ENCODE results near the gene DNM3. TPM values are rescaled to one million over a fixed set of nuclear protein-coding genes. Genes with fewer than 3 reads are reported as not detected.

Gene DNM3
- total and polyA plus RNA-seq, 2 of the 8 experiments (the other 6 are each of a cell fraction or from before 2014, with no cell fraction given) = 2.0 to 8.5 TPM

GRCh38 chr1:171913385-171913784 is 72.1 kb downstream of the DNM3 start:
- no peak overlapping the region for H4K8ac ChIP-seq (ENCODE audit: extremely low read depth, insufficient read depth, low read length)
- no peaks in the 10 kb centered on the region for H3K27me3 ChIP-seq (replicated peaks in 1 of 4; ENCODE audit: control insufficient read depth in 3 of 4, extremely low read depth in 1 of 4, insufficient read depth in 3 of 4, low read length in 3 of 4)
- no peak overlapping the region for H2AK5ac ChIP-seq (ENCODE audit: low read depth, low read length)
- H2BK5ac ChIP-seq (ENCODE audit: low read depth, low read length) = no peak overlapping the region
- no peak overlapping the region for H2BK120ac ChIP-seq (replicated peaks; ENCODE audit: low read depth, low read length)
- H2BK12ac ChIP-seq (ENCODE audit: low read depth, low read length) = no peak overlapping the region
- ChIA-PET POLR2A (ENCODE audit: partially characterized antibody) (no interaction called here), CTCF (ENCODE audit: partially characterized antibody) (interaction anchor here (0.6 to 3.5 kb wide), 3 partner anchors 16 to 1962 kb away, joined by 4 to 11 read pairs (median 5); no protein-coding TSS in a partner anchor)
- H3K56ac ChIP-seq (replicated peaks; ENCODE audit: insufficient read length, low read depth, low read length) = no peak overlapping the region
- H3K27ac ChIP-seq (ENCODE audit: low read depth, low read length) = no peak overlapping the region
- no peaks in the 10 kb centered on the region for H3K79me1 ChIP-seq (ENCODE audit: low read depth, low read length)
- peaks cover 0 to 8% (median 7%) of the 10 kb centered on the region in 4 experiments; a peak in 3 of 7 replicates for H3K4me1 ChIP-seq (replicated peaks in 1 of 4; ENCODE audit: control insufficient read depth in 3 of 4, insufficient read depth in 4 of 4, low read length in 3 of 4)
- no peak overlapping the region for H3K4me2 ChIP-seq (ENCODE audit: insufficient read depth in 1 of 2, low read depth in 2 of 2, low read length in 2 of 2)
- H3K18ac ChIP-seq (ENCODE audit: extremely low read depth, low read length) = no peak overlapping the region; the same call in 1 of the 2 replicates
- no peak overlapping the region for H3K4ac ChIP-seq (replicated peaks; ENCODE audit: insufficient read length, low read depth, low read length)
- H4K91ac ChIP-seq (replicated peaks; ENCODE audit: insufficient read length, low read length) = no peak overlapping the region
- H3K4me3 ChIP-seq (ENCODE audit: extremely low read depth in 1 of 4, insufficient read depth in 2 of 4, low read depth in 3 of 4, low read length in 4 of 4) = no peak overlapping the region
- H3K79me2 ChIP-seq (ENCODE audit: control insufficient read depth in 1 of 2, insufficient read depth in 2 of 2, low read length in 2 of 2) = no peaks in the 10 kb centered on the region
- DNase-seq (ENCODE audit: low read depth in 1 of 2, low spot score in 2 of 2) = no peak
- no peak overlapping the region for H2BK20ac ChIP-seq (ENCODE audit: low read length)
- H3K14ac ChIP-seq (ENCODE audit: insufficient read length) = no peak overlapping the region
- H3K23ac ChIP-seq (ENCODE audit: insufficient read length) = no peak overlapping the region
- no peaks in the 10 kb centered on the region for H3K36me3 ChIP-seq (ENCODE audit: control insufficient read depth in 2 of 4, insufficient read depth in 4 of 4, low read length in 3 of 4)
- H3K23me2 ChIP-seq (ENCODE audit: low read depth, low read length) = no peaks in the 10 kb centered on the region
- FAIRE-seq = no peak
- H4K20me1 ChIP-seq (replicated peaks in 1 of 2; ENCODE audit: control insufficient read depth in 1 of 2, insufficient read depth in 2 of 2, low read length in 2 of 2) = no peaks in the 10 kb centered on the region
- H2AFZ ChIP-seq (ENCODE audit: low read length) = no peak overlapping the region
- H2BK15ac ChIP-seq (ENCODE audit: low read length) = no peak overlapping the region
- WGBS, 2 experiments (ENCODE audit: extremely low coverage in 1 of 2, insufficient coverage in 1 of 2, insufficient read length in 1 of 2, insufficient replicate concordance in 2 of 2, low coverage in 1 of 2, low lambda C conversion rate in 2 of 2, missing lambda C conversion rate in 1 of 2) = 87% methylated on average over 2 of the region's 2 CpGs; no CpG with 5 or more reads in 1 of the 2 experiments
- H4K5ac ChIP-seq (ENCODE audit: insufficient read length, low read depth, low read length) = no peak overlapping the region
- no peaks in the 10 kb centered on the region for H3K9me3 ChIP-seq (ENCODE audit: insufficient read depth in 2 of 2, low read depth in 1 of 2, low read length in 1 of 2)
- H3K9ac ChIP-seq (replicated peaks in 1 of 4; ENCODE audit: extremely low read depth in 1 of 4, low read depth in 3 of 4, low read length in 3 of 4) = no peak overlapping the region
- no peak for TF ChIP-seq POLR2A (IDR thresholded peaks at IDR 0.05; ENCODE audit: control extremely low read depth in 1 of 2, low read depth in 2 of 2, low read length in 2 of 2)
- no peak for TF ChIP-seq SRF (IDR thresholded peaks at IDR 0.05; ENCODE audit: low read depth, low read length)
- no peak for TF ChIP-seq GABPA (IDR thresholded peaks at IDR 0.05; ENCODE audit: borderline replicate concordance, insufficient read depth, low read length)
- no peak for TF ChIP-seq CEBPB (IDR thresholded peaks at IDR 0.05; ENCODE audit: low read depth, low read length)
- no peak for TF ChIP-seq NANOG (IDR thresholded peaks at IDR 0.05; ENCODE audit: insufficient read depth, low read depth, low read length, poor library complexity, severe bottlenecking)
- TF ChIP-seq TCF12 (IDR thresholded peaks at IDR 0.05; ENCODE audit: low read depth, low read length) = no peak
- TF ChIP-seq NRF1 (IDR thresholded peaks at IDR 0.05; ENCODE audit: low read depth, low read length) = no peak
- no peak for TF ChIP-seq CHD1 (IDR thresholded peaks at IDR 0.05; ENCODE audit: low read depth, low read length)
- TF ChIP-seq FOSL1 (IDR thresholded peaks at IDR 0.05; ENCODE audit: insufficient read depth, low read depth, low read length) = no peak
- TF ChIP-seq CBX8 (IDR thresholded peaks at IDR 0.05; ENCODE audit: borderline replicate concordance, low read depth, low read length) = no peak
- no peak for TF ChIP-seq SP2 (IDR thresholded peaks at IDR 0.05; ENCODE audit: low read length)
- no peak for TF ChIP-seq RFX5 (IDR thresholded peaks at IDR 0.05; ENCODE audit: borderline replicate concordance, low read depth, low read length)
- no peak for TF ChIP-seq ATF3 (IDR thresholded peaks at IDR 0.05; ENCODE audit: insufficient read depth, low read depth, low read length)
- TF ChIP-seq TBP (IDR thresholded peaks at IDR 0.05; ENCODE audit: low read depth, low read length) = no peak
- TF ChIP-seq SUZ12 (IDR thresholded peaks at IDR 0.05; ENCODE audit: low read length) = no peak

Measured in H1 (cell line).